Measurements from ENCODE around the gene GPX8.

Gene GPX8

GRCh38 chr5:55172937-55173686 lies 13.1 kb downstream of the GPX8 start, which contains the start of gene CDC20B:
Gene CDC20B, minus strand, starts transcription at chr5:55173177. Its CDS starts 177 bp downstream, at chr5:55173000.
- TF ChIP-seq, protein P1, sequence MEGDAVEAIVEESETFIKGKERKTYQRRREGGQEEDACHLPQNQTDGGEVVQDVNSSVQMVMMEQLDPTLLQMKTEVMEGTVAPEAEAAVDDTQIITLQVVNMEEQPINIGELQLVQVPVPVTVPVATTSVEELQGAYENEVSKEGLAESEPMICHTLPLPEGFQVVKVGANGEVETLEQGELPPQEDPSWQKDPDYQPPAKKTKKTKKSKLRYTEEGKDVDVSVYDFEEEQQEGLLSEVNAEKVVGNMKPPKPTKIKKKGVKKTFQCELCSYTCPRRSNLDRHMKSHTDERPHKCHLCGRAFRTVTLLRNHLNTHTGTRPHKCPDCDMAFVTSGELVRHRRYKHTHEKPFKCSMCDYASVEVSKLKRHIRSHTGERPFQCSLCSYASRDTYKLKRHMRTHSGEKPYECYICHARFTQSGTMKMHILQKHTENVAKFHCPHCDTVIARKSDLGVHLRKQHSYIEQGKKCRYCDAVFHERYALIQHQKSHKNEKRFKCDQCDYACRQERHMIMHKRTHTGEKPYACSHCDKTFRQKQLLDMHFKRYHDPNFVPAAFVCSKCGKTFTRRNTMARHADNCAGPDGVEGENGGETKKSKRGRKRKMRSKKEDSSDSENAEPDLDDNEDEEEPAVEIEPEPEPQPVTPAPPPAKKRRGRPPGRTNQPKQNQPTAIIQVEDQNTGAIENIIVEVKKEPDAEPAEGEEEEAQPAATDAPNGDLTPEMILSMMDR (IDR thresholded peaks at IDR 0.05; ENCODE audit: insufficient read depth, low read length, poor library complexity, severe bottlenecking), result no peak
- H3K4me3 ChIP-seq (replicated peaks; ENCODE audit: low read depth, low read length), result peak within 1 kb of the TSS; percentile 60
- peaks cover 3% of the 10 kb centered on the region for H3K27me3 ChIP-seq (replicated peaks; ENCODE audit: control insufficient read depth, insufficient read depth, low read length)
- DNase-seq (ENCODE audit: extremely low read depth, insufficient read length), result peak; percentile 80
- no peaks in the 10 kb centered on the region for H3K36me3 ChIP-seq (ENCODE audit: control insufficient read depth, insufficient read depth, low read length)

- Histone ChIP-seq H3K27me3 (replicated peaks; ENCODE audit: control insufficient read depth, insufficient read depth, low read length) (peaks cover 3% of the 10 kb centered on the region), H3K4me3 (replicated peaks; ENCODE audit: low read depth, low read length) (peak overlapping the region; percentile 52), H3K36me3 (ENCODE audit: control insufficient read depth, insufficient read depth, low read length) (no peaks in the 10 kb centered on the region)
- TF ChIP-seq, protein P1 (IDR thresholded peaks at IDR 0.05; ENCODE audit: insufficient read depth, low read length, poor library complexity, severe bottlenecking), result no peak
- no peak for DNase-seq (ENCODE audit: extremely low read depth, insufficient read length)
Observed at GRCh38 chr5:55173687-55174230, 13.8 kb downstream of the GPX8 start.

DNA sequence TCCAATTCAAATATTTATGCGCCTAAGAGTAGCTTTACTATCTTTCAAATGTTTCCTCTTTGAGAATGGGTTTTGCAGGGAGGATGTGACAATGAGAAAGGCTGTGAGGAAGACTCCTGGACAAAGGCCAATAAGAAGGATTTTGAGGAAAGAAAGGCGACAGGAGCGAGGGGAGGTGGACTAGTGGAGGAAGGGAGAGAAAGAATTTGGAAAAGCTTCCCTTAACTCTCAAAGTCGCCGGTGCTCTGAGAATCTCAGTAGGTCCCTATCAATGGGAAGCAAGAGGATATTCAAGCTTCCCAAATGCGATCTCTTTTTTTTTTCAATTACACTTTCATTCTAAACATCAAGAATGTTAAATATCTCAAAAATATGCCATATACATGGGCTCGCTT lies 15.8 kb downstream of the GPX8 start:
- no peak overlapping the region for H3K4me3 ChIP-seq (replicated peaks; ENCODE audit: low read depth, low read length)
- H3K27me3 ChIP-seq (replicated peaks; ENCODE audit: control insufficient read depth, insufficient read depth, low read length), result peaks cover 3% of the 10 kb centered on the region
- H3K36me3 ChIP-seq (ENCODE audit: control insufficient read depth, insufficient read depth, low read length), result no peaks in the 10 kb centered on the region
- TF ChIP-seq, protein P1 (IDR thresholded peaks at IDR 0.05; ENCODE audit: insufficient read depth, low read length, poor library complexity, severe bottlenecking), result no peak
- DNase-seq (ENCODE audit: extremely low read depth, insufficient read length), result no peak

GRCh38 chr5:55176176-55176818 lies 16.3 kb downstream of the GPX8 start:
- 0 out of 2 replicates have a peak overlapping the region, but pooled peaks have one; percentile 18 for H3K4me3 ChIP-seq (replicated peaks; ENCODE audit: low read depth, low read length)
- TF ChIP-seq, protein P1 (IDR thresholded peaks at IDR 0.05; ENCODE audit: insufficient read depth, low read length, poor library complexity, severe bottlenecking), result no peak

DNA sequence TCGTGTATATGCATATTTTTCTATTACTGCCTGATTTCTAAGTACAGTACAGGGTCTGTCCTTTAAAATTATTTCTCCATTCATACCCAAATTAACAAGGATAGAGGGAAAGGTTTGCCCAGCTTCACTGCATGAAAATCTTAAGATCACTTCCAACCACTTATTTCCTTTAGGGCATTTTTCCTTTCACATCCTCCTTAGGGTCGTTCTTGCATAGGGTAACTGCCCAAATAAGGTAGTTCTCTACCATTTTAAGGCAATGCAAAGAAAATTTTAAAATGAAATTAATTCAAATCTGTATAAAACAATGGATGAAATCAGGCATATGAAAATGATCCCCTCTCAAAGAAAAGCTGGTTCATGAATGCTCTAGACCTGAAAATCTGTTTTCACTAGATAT lies 17.1 kb downstream of the GPX8 start:
- Histone ChIP-seq H3K27me3 (replicated peaks; ENCODE audit: control insufficient read depth, insufficient read depth, low read length) (peaks cover 3% of the 10 kb centered on the region), H3K4me3 (replicated peaks; ENCODE audit: low read depth, low read length) (no peak overlapping the region), H3K36me3 (ENCODE audit: control insufficient read depth, insufficient read depth, low read length) (no peaks in the 10 kb centered on the region)
- DNase-seq (ENCODE audit: extremely low read depth, insufficient read length), result no peak
- TF ChIP-seq, protein P1 (IDR thresholded peaks at IDR 0.05; ENCODE audit: insufficient read depth, low read length, poor library complexity, severe bottlenecking), result no peak

More at GRCh38 chr5:55176176-55176818, 16.3 kb downstream of the GPX8 start:
- peaks cover 3% of the 10 kb centered on the region for H3K27me3 ChIP-seq (replicated peaks; ENCODE audit: control insufficient read depth, insufficient read depth, low read length)
- H3K36me3 ChIP-seq (ENCODE audit: control insufficient read depth, insufficient read depth, low read length), result no peaks in the 10 kb centered on the region
- DNase-seq (ENCODE audit: extremely low read depth, insufficient read length), result no peak
